IPS-20b (cell line): Measurements from ENCODE around the gene WBP2NL.

Source experiments
- H3K27ac ChIP-seq: one replicate; pipeline ENCODE4 v1.5.1; 2013; ENCODE audit warnings: low read length
- H3K27me3 ChIP-seq: 2 replicates; pipeline ENCODE4 v1.6.1; 2013; ENCODE audit warnings: mild to moderate bottlenecking, low read length, inconsistent platforms; ENCODE audit not compliant: insufficient read depth
- H3K36me3 ChIP-seq: 2 replicates; pipeline ENCODE4 v1.6.1; 2013; ENCODE audit warnings: low read depth, mild to moderate bottlenecking, inconsistent platforms, low read length, moderate library complexity; ENCODE audit not compliant: insufficient read depth
- H3K4me1 ChIP-seq: 2 replicates; pipeline ENCODE4 v1.6.1; 2013; ENCODE audit warnings: mild to moderate bottlenecking, control low read depth, inconsistent platforms, low read length, moderate library complexity; ENCODE audit not compliant: insufficient read depth
- H3K4me3 ChIP-seq: 2 replicates; pipeline ENCODE4 v1.5.1; 2013; ENCODE audit warnings: mild to moderate bottlenecking, low read length, inconsistent platforms
- H3K9ac ChIP-seq: 2 replicates; pipeline ENCODE4 v1.6.1; 2013; ENCODE audit warnings: low read depth, mild to moderate bottlenecking, inconsistent platforms, low read length, moderate library complexity
- H3K9me3 ChIP-seq: 2 replicates; pipeline ENCODE4 v1.6.1; 2013; ENCODE audit warnings: mild to moderate bottlenecking, low read depth, low read length, inconsistent platforms; ENCODE audit not compliant: insufficient read depth

Gene WBP2NL

DNA sequence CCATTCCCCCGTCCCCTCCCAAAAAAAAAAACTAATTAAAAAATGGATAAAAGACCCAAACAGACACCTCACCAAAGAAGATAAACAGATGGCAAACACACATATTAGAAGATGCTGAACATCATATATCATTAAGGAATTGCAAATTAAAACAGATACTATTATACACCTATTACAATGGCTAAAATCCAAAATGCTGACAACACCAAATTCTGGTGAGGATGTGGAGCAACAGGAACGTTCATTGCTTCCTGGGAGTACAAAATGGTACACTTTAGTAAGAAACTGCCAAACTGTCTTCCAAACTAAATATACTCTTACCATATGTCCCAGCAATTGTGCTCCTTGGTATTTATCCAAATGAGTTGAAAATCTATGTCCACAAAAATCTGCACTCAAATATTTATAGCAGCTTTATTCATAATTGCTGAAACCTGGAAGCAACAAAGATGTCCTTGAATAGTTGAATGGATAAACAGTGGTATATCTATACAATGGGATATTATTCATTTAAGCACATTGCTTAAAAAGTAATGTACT, 52.1 kb downstream of the WBP2NL start:
- Histone ChIP-seq H3K4me3 (no peak overlapping the region), H3K9ac (no peak overlapping the region), H3K36me3 (no peaks in the 10 kb centered on the region), H3K4me1 (no peaks in the 10 kb centered on the region), H3K27ac (no peak overlapping the region), H3K27me3 (no peaks in the 10 kb centered on the region), H3K9me3 (no peaks in the 10 kb centered on the region; the same call in 1 of the 2 replicates)

- no peak overlapping the region for H3K27ac ChIP-seq
These were observed 54.2 kb downstream of the WBP2NL start for GRCh38 chr22:42052765-42053164.

GRCh38 chr22:42056757-42057511, 58.3 kb downstream of the WBP2NL start:
- no peaks in the 10 kb centered on the region for H3K27me3 ChIP-seq
- peaks cover 35% of the 10 kb centered on the region for H3K36me3 ChIP-seq
- no peak overlapping the region for H3K27ac ChIP-seq
- H3K9me3 ChIP-seq, result peaks cover 26% of the 10 kb centered on the region
- H3K4me3 ChIP-seq, result no peak overlapping the region
- no peak overlapping the region for H3K9ac ChIP-seq
- H3K4me1 ChIP-seq, result no peaks in the 10 kb centered on the region

More at GRCh38 chr22:42052765-42053164, 54.2 kb downstream of the WBP2NL start:
- Histone ChIP-seq H3K9me3 (peaks cover 14% of the 10 kb centered on the region), H3K4me3 (no peak overlapping the region), H3K9ac (no peak overlapping the region), H3K4me1 (no peaks in the 10 kb centered on the region), H3K36me3 (no peaks in the 10 kb centered on the region), H3K27me3 (no peaks in the 10 kb centered on the region)

- no peak overlapping the region for H3K9ac ChIP-seq
These were observed 61.9 kb downstream of the WBP2NL start for GRCh38 chr22:42060489-42060888.

GRCh38 chr22:42061041-42061440, 62.5 kb downstream of the WBP2NL start:
- Histone ChIP-seq H3K9me3 (peaks cover 26% of the 10 kb centered on the region), H3K4me3 (no peak overlapping the region), H3K4me1 (peaks cover 10% of the 10 kb centered on the region; the same call in 1 of the 2 replicates), H3K36me3 (peaks cover 43% of the 10 kb centered on the region), H3K9ac (no peak overlapping the region), H3K27me3 (no peaks in the 10 kb centered on the region), H3K27ac (no peak overlapping the region)

More at GRCh38 chr22:42060489-42060888, 61.9 kb downstream of the WBP2NL start:
- Histone ChIP-seq H3K27ac (no peak overlapping the region), H3K27me3 (no peaks in the 10 kb centered on the region), H3K9me3 (peaks cover 26% of the 10 kb centered on the region), H3K36me3 (peaks cover 43% of the 10 kb centered on the region), H3K4me3 (no peak overlapping the region), H3K4me1 (peaks cover 6% of the 10 kb centered on the region; the same call in 1 of the 2 replicates)

GRCh38 chr22:42062506-42063170, 64.0 kb downstream of the WBP2NL start:
- peaks cover 53% of the 10 kb centered on the region for H3K36me3 ChIP-seq

DNA sequence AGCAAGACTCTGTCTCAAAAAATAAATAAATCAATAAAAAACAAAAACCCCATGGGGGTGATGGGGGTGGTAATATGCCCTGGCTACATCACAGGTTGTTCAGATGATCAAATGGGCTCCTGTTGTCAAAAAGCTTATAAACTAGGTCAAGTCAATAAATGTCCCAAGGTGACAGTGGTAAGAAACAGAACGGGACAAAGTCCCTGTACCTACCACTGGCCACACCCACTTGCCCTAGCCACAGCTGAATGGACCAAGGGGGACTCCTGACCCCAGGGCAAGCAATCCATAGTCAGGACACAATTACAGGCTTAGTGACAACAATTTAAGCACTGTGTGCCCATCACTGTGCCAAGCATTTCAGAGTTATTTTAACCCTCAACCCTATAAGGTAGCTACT, 66.0 kb downstream of the WBP2NL start:
- peaks cover 42% of the 10 kb centered on the region for H3K36me3 ChIP-seq
- no peak overlapping the region; the same call in 1 of the 2 replicates for H3K9ac ChIP-seq
- H3K27ac ChIP-seq, result no peak overlapping the region
- H3K27me3 ChIP-seq, result peaks cover 3% of the 10 kb centered on the region; the same call in 1 of the 2 replicates
- H3K9me3 ChIP-seq, result no peaks in the 10 kb centered on the region
- H3K4me1 ChIP-seq, result peaks cover 10% of the 10 kb centered on the region; the same call in 1 of the 2 replicates
- peak overlapping the region; percentile 39 for H3K4me3 ChIP-seq

More at GRCh38 chr22:42062506-42063170, 64.0 kb downstream of the WBP2NL start:
- H3K27me3 ChIP-seq, result no peaks in the 10 kb centered on the region
- H3K4me3 ChIP-seq, result no peak overlapping the region
- peaks cover 12% of the 10 kb centered on the region; the same call in 1 of the 2 replicates for H3K9me3 ChIP-seq
- H3K27ac ChIP-seq, result no peak overlapping the region
- peaks cover 10% of the 10 kb centered on the region; the same call in 1 of the 2 replicates for H3K4me1 ChIP-seq
- H3K9ac ChIP-seq, result no peak overlapping the region

- Histone ChIP-seq H3K36me3 (peaks cover 33% of the 10 kb centered on the region), H3K27me3 (peaks cover 5% of the 10 kb centered on the region; the same call in 1 of the 2 replicates), H3K9ac (no peak overlapping the region; the same call in 1 of the 2 replicates), H3K4me3 (peak overlapping the region; percentile 39), H3K9me3 (no peaks in the 10 kb centered on the region), H3K27ac (no peak overlapping the region), H3K4me1 (peaks cover 15% of the 10 kb centered on the region; the same call in 1 of the 2 replicates)
These were observed 67.0 kb downstream of the WBP2NL start for GRCh38 chr22:42065438-42066125.

GRCh38 chr22:42066126-42066761, 67.7 kb downstream of the WBP2NL start:
- Histone ChIP-seq H3K27ac (no peak overlapping the region), H3K27me3 (peaks cover 5% of the 10 kb centered on the region; the same call in 1 of the 2 replicates), H3K36me3 (peaks cover 27% of the 10 kb centered on the region), H3K4me3 (no peak overlapping the region), H3K9ac (no peak overlapping the region), H3K4me1 (peaks cover 19% of the 10 kb centered on the region; the same call in 1 of the 2 replicates), H3K9me3 (no peaks in the 10 kb centered on the region)

GRCh38 chr22:42066937-42067336, 68.3 kb downstream of the WBP2NL start:
- Histone ChIP-seq H3K4me1 (peaks cover 20% of the 10 kb centered on the region; the same call in 1 of the 2 replicates), H3K27me3 (peaks cover 5% of the 10 kb centered on the region; the same call in 1 of the 2 replicates), H3K4me3 (no peak overlapping the region), H3K9me3 (no peaks in the 10 kb centered on the region), H3K36me3 (peaks cover 23% of the 10 kb centered on the region), H3K9ac (no peak overlapping the region), H3K27ac (no peak overlapping the region)
